Muscle layer of duodenum (tissue), 2 donors: ENCODE data around the gene CYP3A5.
"Not testable (repeated sequence)": the region's sequence is repeated elsewhere in the genome, so short reads cannot be mapped to it uniquely, and the experiment has no call there.

Experiments used
- H3K27ac ChIP-seq: one replicate; pipeline ENCODE4 v1.7.0; 2013; ENCODE audit warnings: mild to moderate bottlenecking, low read length
- H3K27me3 ChIP-seq: one replicate; pipeline ENCODE4 v1.7.0; 2013; ENCODE audit warnings: low read depth, mild to moderate bottlenecking, control low read depth, low read length
- H3K36me3 ChIP-seq, 2 donors: one replicate each; pipeline ENCODE4 v1.7.0; 2013; ENCODE audit warnings: low read length in 2 of 2, control low read depth in 1 of 2, mild to moderate bottlenecking in 1 of 2; ENCODE audit not compliant: insufficient read depth in 2 of 2, control insufficient read depth in 1 of 2
- H3K4me1 ChIP-seq, 2 donors: one replicate each; pipeline ENCODE4 v1.7.0; 2013; ENCODE audit warnings: low read length in 2 of 2, mild to moderate bottlenecking in 2 of 2, control low read depth in 1 of 2, moderate library complexity in 1 of 2; ENCODE audit not compliant: insufficient read depth in 2 of 2, control insufficient read depth in 1 of 2
- H3K4me3 ChIP-seq, 2 donors: one replicate each; pipeline ENCODE4 v1.7.0; 2013; ENCODE audit warnings: low read length in 2 of 2, low read depth in 1 of 2, mild to moderate bottlenecking in 1 of 2
- H3K9me3 ChIP-seq, 2 donors: one replicate each; pipeline ENCODE4 v1.7.0; 2013; ENCODE audit warnings: low read length in 2 of 2, control low read depth in 1 of 2, mild to moderate bottlenecking in 1 of 2; ENCODE audit not compliant: control insufficient read depth in 1 of 2
- donor health status: healthy.

The CYP3A5 gene

GRCh38 chr7:99677648-99678045 is 2.1 kb downstream of the CYP3A5 start:
- no peaks in the 10 kb centered on the region for H3K27me3 ChIP-seq
- no peaks in the 10 kb centered on the region for H3K4me1 ChIP-seq
- peak overlapping the region in 1 of 2 donors; percentile 65 for H3K4me3 ChIP-seq
- peaks cover 0 to 5% of the 10 kb centered on the region in 2 donors for H3K9me3 ChIP-seq
- no peaks in the 10 kb centered on the region for H3K36me3 ChIP-seq
- peak overlapping the region; percentile 74 for H3K27ac ChIP-seq

- Histone ChIP-seq H3K4me3 (peak overlapping the region in 1 of 2 donors; percentile 65), H3K27me3 (no peaks in the 10 kb centered on the region), H3K9me3 (peaks cover 0 to 5% of the 10 kb centered on the region in 2 donors), H3K27ac (no peak overlapping the region), H3K36me3 (no peaks in the 10 kb centered on the region), H3K4me1 (no peaks in the 10 kb centered on the region)
These were observed 2.7 kb downstream of the CYP3A5 start for GRCh38 chr7:99677013-99677647.

GRCh38 chr7:99674995-99675742 is 4.6 kb downstream of the CYP3A5 start:
- H3K4me3 ChIP-seq: no peak overlapping the region
- no peaks in the 10 kb centered on the region for H3K27me3 ChIP-seq
- H3K9me3 ChIP-seq: no peaks in the 10 kb centered on the region
- no peak overlapping the region for H3K27ac ChIP-seq
- no peaks in the 10 kb centered on the region for H3K4me1 ChIP-seq
- peaks cover 0 to 2% of the 10 kb centered on the region in 2 donors for H3K36me3 ChIP-seq

- Histone ChIP-seq H3K4me3 (no peak overlapping the region), H3K4me1 (no peaks in the 10 kb centered on the region), H3K27me3 (no peaks in the 10 kb centered on the region), H3K36me3 (peaks cover 0 to 9% of the 10 kb centered on the region in 2 donors), H3K27ac (no peak overlapping the region), H3K9me3 (no peaks in the 10 kb centered on the region)
These were observed 7.2 kb downstream of the CYP3A5 start for GRCh38 chr7:99672573-99672972.

GRCh38 chr7:99669782-99670181 is 10.0 kb downstream of the CYP3A5 start:
- Histone ChIP-seq H3K27me3 (no peaks in the 10 kb centered on the region), H3K4me3 (no peak overlapping the region), H3K27ac (no peak overlapping the region), H3K9me3 (no peaks in the 10 kb centered on the region), H3K36me3 (peaks cover 0 to 13% of the 10 kb centered on the region in 2 donors), H3K4me1 (no peaks in the 10 kb centered on the region)

GRCh38 chr7:99668541-99668940 is 11.3 kb downstream of the CYP3A5 start:
- Histone ChIP-seq H3K9me3 (no peaks in the 10 kb centered on the region), H3K4me3 (no peak overlapping the region), H3K27ac (no peak overlapping the region), H3K36me3 (peaks cover 0 to 22% of the 10 kb centered on the region in 2 donors), H3K27me3 (no peaks in the 10 kb centered on the region), H3K4me1 (no peaks in the 10 kb centered on the region)

GRCh38 chr7:99667179-99667578 is 12.6 kb downstream of the CYP3A5 start:
- Histone ChIP-seq H3K4me3 (no peak overlapping the region), H3K36me3 (peaks cover 7 to 36% of the 10 kb centered on the region in 2 donors)

GRCh38 chr7:99666013-99666395 is 13.8 kb downstream of the CYP3A5 start:
- Histone ChIP-seq H3K27me3 (no peaks in the 10 kb centered on the region), H3K27ac (no peak overlapping the region), H3K4me3 (no peak overlapping the region), H3K4me1 (no peaks in the 10 kb centered on the region), H3K9me3 (no peaks in the 10 kb centered on the region), H3K36me3 (peaks cover 11 to 42% of the 10 kb centered on the region in 2 donors)

More at GRCh38 chr7:99667179-99667578, 12.6 kb downstream of the CYP3A5 start:
- Histone ChIP-seq H3K27me3 (no peaks in the 10 kb centered on the region), H3K9me3 (no peaks in the 10 kb centered on the region), H3K27ac (no peak overlapping the region), H3K4me1 (no peaks in the 10 kb centered on the region)

GRCh38 chr7:99665312-99666012 is 14.3 kb downstream of the CYP3A5 start:
- peaks cover 16 to 42% of the 10 kb centered on the region in 2 donors for H3K36me3 ChIP-seq
- no peaks in the 10 kb centered on the region for H3K4me1 ChIP-seq
- H3K4me3 ChIP-seq: no peak overlapping the region
- H3K27ac ChIP-seq: no peak overlapping the region
- H3K27me3 ChIP-seq: no peaks in the 10 kb centered on the region
- no peaks in the 10 kb centered on the region for H3K9me3 ChIP-seq

- H3K27me3 ChIP-seq, H3K27ac ChIP-seq, H3K4me3 ChIP-seq, H3K4me1 ChIP-seq, H3K9me3 ChIP-seq: not testable (repeated sequence)
- H3K36me3 ChIP-seq: peaks cover 15 to 17% of the 10 kb centered on the region in 2 donors
These were observed 21.9 kb downstream of the CYP3A5 start for GRCh38 chr7:99657879-99658278.

- not testable (repeated sequence) for H3K36me3 ChIP-seq, H3K4me1 ChIP-seq, H3K27ac ChIP-seq, H3K4me3 ChIP-seq, H3K27me3 ChIP-seq, H3K9me3 ChIP-seq
These were observed 25.2 kb downstream of the CYP3A5 start for GRCh38 chr7:99654626-99655025.
